ENCODE data around the gene DHRS12. TPM values are rescaled to one million over a fixed set of nuclear protein-coding genes. Genes with fewer than 3 reads are reported as not detected.

Gene DHRS12
- 3.8 and 10.3 TPM in 2 replicates for total RNA-seq

GRCh38 chr13:51803422-51804294 is at the start of gene DHRS12:
Gene DHRS12 (minus strand): TSS chr13:51804163. CDS start chr13:51799659, 4,504 bp downstream.

GRCh38 chr13:51844862-51845573 is 41.1 kb upstream of the DHRS12 start, which contains the start of gene TMEM272:
Gene TMEM272 (minus strand): TSS chr13:51845177. CDS start chr13:51838530, 6,647 bp downstream.

Other genes starting within 250 kb of the DHRS12 start
- 1.1 and 2.0 TPM in 2 replicates for gene WDFY2, start 219.7 kb downstream of the DHRS12 start, total RNA-seq
- not detected in 2 replicates for gene TMEM272, start 41.0 kb upstream of the DHRS12 start, total RNA-seq
- 0.47 and 0.54 TPM in 2 replicates for gene CCDC70, start 57.8 kb upstream of the DHRS12 start, total RNA-seq
- gene ATP7B, start 207.3 kb upstream of the DHRS12 start, total RNA-seq, result 2.5 and 4.2 TPM in 2 replicates
- 10.9 and 20.4 TPM in 2 replicates for gene ALG11, start 208.2 kb upstream of the DHRS12 start, total RNA-seq
- gene UTP14C, start 220.5 kb upstream of the DHRS12 start, total RNA-seq, result 6.4 and 7.0 TPM in 2 replicates

All from mammary microvascular endothelial cell (primary cell).